Activated T-helper 1 cell treated with Interleukin-2 at 50 U/mL for 16 hours (primary cell): ENCODE measurements around the gene IMP3.
A peak's percentile ranks its signal among the peaks of the same experiment; 100 is the strongest.
"Not testable (repeated sequence)": the region's sequence is repeated elsewhere in the genome, so short reads cannot be mapped to it uniquely, and the experiment has no call there.

ENCODE experiments used
- DNase-seq: peaks from one replicate; pipeline ENCODE4 v3.0.0-alpha.2; 2020; ENCODE audit warnings: low read depth

IMP3 gene

DNA sequence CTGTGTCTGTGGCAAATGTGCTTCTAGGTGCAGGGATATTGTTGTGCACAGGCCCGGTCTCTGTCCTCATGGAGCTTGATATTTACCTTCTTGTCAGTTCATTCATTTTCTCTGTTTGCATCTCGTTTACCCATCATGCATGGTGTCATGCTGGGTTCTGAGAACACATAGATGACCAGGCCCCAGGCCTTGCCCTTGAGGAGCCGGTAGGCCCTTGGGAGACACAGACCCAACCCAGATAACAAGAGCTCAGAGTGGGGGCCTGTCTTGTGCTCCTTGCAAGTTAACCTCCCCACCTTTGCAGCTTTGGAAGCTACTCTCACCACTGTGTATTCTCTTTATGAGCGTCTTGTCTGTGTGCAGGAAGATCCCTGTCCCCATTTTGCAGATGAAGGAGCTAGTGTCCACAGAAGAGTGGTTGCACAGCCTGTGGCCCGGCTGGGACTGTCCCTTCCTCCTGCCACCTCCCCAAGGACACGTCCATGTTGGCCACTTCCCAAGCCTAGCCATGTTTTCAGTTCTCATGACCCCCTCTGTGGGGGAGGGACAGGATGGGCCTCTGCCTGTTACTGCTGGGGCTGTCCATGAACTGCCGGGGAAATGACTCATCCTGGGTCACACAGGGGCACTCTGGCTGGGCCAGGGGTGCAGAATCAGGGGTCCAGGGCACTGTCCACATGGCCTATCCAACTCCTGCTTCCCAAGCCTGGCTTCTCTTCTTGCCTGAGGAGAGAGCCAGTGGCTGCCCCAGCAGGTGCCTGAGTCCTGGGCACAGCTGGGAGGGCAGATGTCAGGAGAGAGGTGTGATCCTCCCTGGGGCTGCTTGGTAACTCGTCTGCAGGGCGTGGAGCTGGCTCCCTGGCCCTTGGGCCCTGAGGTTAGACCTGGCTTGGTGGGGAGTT, 11.1 kb upstream of the IMP3 start:
- no peak for DNase-seq

DNA sequence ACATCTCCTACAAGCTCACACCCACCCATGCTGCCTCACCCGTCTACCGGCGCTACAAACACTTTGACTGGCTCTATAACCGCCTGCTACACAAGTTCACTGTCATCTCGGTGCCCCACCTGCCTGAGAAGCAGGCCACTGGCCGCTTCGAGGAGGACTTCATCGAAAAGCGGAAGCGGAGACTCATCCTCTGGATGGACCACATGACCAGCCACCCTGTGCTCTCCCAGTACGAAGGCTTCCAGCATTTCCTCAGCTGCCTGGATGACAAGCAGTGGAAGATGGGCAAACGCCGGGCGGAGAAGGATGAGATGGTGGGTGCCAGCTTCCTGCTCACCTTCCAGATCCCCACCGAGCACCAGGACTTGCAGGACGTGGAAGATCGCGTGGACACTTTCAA, 9.8 kb upstream of the IMP3 start:
- DNase-seq: no peak

DNA sequence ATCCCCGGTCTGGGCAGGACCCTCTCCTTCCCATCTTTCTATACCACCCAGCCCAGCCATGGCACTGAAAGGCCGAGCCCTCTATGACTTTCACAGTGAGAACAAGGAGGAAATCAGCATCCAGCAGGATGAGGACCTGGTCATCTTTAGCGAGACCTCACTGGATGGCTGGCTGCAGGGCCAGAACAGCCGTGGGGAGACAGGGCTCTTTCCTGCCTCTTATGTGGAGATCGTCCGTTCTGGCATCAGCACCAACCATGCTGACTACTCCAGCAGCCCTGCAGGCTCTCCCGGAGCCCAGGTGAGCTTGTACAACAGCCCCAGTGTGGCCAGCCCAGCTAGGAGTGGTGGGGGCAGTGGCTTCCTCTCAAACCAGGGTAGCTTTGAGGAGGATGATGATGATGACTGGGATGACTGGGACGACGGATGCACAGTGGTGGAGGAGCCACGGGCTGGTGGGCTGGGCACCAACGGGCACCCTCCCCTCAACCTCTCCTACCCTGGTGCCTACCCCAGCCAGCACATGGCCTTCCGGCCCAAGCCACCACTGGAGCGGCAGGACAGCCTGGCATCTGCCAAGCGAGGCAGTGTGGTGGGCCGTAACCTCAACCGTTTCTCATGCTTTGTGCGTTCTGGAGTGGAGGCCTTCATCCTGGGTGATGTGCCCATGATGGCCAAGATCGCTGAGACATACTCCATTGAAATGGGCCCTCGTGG, 9.2 kb upstream of the IMP3 start:
- DNase-seq: no peak

GRCh38 chr15:75648156-75649000, 8.4 kb upstream of the IMP3 start:
- DNase-seq: no peak

GRCh38 chr15:75647370-75648155, 7.5 kb upstream of the IMP3 start, which contains the start of gene SNX33:
TSS of gene SNX33 (plus strand) at chr15:75647912. CDS start at chr15:75649103, 1,191 bp downstream.
- peak; percentile 37 for DNase-seq

- DNase-seq: no peak
These were observed 6.9 kb upstream of the IMP3 start for GRCh38 chr15:75646944-75647364.

- DNase-seq: no peak
These were observed 6.3 kb upstream of the IMP3 start for GRCh38 chr15:75646112-75646943.

DNA sequence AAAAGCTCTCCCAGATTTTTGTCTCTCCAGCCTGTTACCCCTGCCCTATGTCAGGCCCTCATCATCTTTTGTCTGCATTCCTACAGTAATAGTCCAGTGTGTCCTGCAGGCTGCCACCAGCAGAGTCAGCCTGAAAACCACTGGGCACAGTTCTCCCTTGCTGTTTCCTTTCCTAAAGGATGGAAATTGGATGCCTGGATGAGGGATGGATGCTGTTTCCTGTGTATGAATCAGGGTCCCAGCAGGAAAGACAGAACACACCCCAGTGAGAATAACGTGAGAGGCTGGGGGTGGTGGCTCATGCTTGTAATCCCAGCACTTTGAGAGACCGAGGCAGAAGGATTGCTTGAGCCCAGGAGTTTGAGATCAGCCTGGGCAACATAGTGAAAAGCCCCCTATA, 4.4 kb upstream of the IMP3 start:
- DNase-seq: no peak

GRCh38 chr15:75641603-75642002, 1.6 kb upstream of the IMP3 start:
- DNase-seq: no peak

- no peak for DNase-seq
These were observed 1.1 kb upstream of the IMP3 start for GRCh38 chr15:75641179-75641503.

DNA sequence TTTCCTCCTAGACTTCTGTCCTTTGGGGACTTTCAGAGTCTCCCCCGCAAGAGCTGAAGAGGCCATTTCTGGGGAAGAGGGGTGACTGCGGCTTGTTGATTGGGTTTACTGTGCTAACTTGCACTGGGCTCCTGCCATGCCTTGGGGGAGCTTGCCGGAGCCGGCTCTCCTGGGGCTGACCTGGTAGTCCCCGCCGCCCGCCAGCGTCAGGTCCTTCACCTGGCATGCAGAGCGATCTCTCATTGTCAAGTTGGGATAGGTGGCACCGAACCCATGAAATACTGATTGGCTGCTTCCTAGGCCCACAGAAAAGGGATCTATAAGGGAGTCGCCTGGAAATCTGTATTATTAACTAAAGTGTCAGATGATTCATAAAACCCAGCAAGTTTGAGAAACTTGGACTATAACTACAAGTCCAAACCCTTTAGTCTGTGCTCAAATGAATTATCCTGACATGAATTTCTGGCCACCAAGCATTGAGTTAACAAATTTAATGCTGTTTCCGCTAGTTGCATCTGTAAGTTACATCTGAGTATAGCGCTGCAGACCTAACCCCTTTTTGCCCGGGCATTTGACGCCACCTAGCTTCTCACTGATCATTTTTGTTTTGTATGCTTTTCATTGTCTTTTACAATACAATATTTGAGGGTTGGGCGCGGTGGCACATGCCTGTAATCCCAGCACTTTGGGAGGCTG, 607 bp upstream of the IMP3 start:
- peak; percentile 20 for DNase-seq

GRCh38 chr15:75639191-75639708, 774 bp downstream of the IMP3 start:
- no peak for DNase-seq

DNA sequence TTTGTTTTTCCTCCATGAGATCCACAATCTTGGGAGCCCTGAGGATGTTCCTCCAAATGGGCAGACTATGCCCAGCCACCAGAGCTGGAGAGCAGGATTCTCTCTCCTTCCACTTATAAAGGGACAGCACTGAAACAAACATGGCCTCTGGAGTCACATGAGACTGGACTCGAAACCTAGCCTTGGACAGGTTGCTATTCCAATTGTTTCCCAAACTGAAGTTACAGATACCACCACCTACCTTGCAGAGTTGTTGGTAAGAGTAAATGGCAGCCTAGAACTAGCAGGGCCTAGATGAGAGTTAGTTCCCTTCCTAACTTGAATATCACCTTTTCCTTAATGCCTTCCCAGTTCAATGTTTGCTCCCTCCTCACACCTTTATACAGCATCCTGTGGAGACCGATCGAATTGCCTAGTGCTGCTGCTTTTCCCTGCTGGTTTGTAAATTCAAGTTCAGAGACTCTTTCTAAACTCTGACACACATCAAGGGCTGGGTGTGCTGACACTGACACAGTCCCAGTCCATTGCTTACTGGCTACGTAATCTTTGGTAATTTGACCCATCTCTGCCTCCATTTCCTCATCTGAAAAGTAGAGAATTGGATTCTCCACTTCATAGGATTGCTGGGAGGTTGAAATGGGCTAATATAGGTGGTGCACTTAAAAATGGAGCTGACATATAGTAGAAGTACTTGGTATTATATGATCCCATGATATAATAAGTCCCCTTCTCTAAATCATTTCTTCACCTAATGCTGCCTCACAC, 2.6 kb downstream of the IMP3 start:
- no peak for DNase-seq

- no peak for DNase-seq
These were observed 4.0 kb downstream of the IMP3 start for GRCh38 chr15:75636026-75636425.

DNA sequence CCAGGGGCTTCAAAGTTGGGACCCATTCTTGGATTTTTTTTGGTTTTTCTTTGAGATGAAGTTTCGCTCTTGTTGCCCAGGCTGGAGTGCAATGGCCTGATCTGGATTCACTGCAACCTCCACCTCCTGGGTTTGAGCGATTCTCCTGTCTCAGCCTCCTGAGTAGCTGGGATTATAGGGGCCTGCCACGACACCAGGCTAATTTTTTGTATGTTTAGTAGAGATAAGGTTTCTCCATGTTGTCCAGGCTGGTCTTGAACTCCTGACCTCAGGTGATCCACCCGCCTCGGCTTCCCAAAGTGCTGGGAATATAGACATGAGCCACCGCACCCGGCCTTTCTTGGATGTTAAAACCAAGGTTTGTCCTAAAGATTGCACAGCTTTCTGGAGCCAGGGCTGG, 6.1 kb downstream of the IMP3 start:
- not testable (repeated sequence) for DNase-seq

DNA sequence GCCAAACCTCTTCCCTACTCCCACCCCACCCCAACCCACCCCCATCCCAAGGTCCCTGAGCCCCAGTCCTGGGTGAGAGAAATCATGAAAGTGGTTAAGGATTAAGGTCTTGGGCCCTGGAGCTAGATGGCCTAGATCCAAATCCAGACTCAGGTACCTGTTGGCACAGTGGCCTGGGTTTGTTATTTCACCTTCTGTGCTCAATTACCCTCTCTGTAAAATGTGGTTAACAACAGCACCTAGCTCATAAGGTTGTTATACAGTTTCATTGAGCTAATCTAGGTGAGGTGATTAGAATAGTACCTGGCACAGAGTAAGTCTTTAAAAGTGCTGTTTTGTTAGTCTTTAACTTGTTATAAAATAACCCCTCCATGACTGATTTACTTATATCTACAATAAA, 8.1 kb downstream of the IMP3 start:
- DNase-seq: no peak

GRCh38 chr15:75625542-75626347, 14.3 kb downstream of the IMP3 start, which contains the start of gene SNUPN:
TSS of gene SNUPN (minus strand) at chr15:75625725. CDS start at chr15:75621051, 4,674 bp downstream.
- peak; percentile 90 for DNase-seq

DNA sequence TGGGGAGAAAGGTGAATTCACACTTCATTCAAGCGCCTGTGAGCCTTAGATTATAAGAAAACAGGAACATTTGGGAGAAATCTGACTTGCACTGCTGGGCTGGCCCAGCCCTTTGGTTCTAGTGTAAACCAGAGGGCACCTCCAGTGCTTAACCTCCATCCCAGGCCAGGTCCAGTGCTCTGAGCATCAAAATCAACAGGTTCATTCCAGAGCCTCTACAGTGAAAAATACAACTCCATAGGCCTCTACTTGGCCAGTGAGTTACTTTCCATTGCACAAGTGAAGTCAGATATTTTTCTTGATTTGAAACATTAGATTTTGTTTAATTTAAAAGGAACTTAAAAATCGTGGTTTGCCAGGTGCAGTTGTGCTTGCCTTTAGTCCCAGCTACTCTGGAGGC, 17.5 kb downstream of the IMP3 start:
- no peak for DNase-seq
